ENCODE data around the gene ATP9A.

Gene ATP9A

DNA sequence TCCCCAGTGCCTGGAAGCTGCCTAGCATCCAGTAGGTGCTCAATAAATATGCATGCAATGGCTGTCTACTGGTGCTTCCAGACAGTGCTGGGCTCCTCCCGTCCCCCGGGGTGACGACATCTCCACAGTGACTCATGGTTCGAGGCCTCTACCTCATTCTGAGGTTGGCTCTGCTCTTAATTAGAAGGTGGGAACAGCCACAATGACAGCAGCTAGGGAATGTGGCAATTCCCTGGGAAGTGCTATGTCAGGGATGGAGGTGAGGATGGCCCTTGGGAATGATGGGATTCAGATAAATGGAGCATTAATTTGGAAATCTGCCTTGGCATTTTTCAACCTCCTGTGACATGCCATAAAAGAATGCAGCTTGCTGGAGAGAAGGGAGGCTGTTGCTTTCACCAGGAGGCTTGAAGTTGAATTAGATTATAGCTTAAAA, 182.2 kb downstream of the ATP9A start:
- Histone ChIP-seq H4K91ac (ENCODE audit: low read depth, low read length, poor library complexity) (no peak overlapping the region), H3K18ac (ENCODE audit: low read length) (no peak overlapping the region), H2AFZ (ENCODE audit: low read length) (no peak overlapping the region), H3K14ac (ENCODE audit: low read length) (no peak overlapping the region), H3K4me1 (ENCODE audit: control insufficient read depth in 2 of 2, insufficient read depth in 1 of 2, low read depth in 1 of 2, low read length in 2 of 2) (no peaks in the 10 kb centered on the region), H3K27me3 (ENCODE audit: control insufficient read depth in 3 of 3, insufficient read depth in 3 of 3, low read depth in 1 of 3, low read length in 3 of 3) (no peaks in the 10 kb centered on the region), H3K4me2 (ENCODE audit: insufficient read depth, low read length, poor library complexity, severe bottlenecking) (no peak overlapping the region), H3K9ac (ENCODE audit: low read depth, low read length, poor library complexity) (no peak overlapping the region), H3K4me3 (ENCODE audit: low read length in 2 of 2) (no peak overlapping the region), H2BK12ac (ENCODE audit: low read length) (no peak overlapping the region), H3K9me3 (replicated peaks in 1 of 2; ENCODE audit: control insufficient read depth in 2 of 2, insufficient read depth in 1 of 2, low read depth in 1 of 2, low read length in 2 of 2) (no peaks in the 10 kb centered on the region), H2BK5ac (ENCODE audit: low read length) (no peak overlapping the region), H3K36me3 (replicated peaks in 1 of 2; ENCODE audit: control insufficient read depth in 2 of 2, insufficient read depth in 2 of 2, low read length in 2 of 2) (no peaks in the 10 kb centered on the region), H4K8ac (ENCODE audit: low read depth, low read length) (no peak overlapping the region), H2AK5ac (ENCODE audit: low read depth, low read length) (no peak overlapping the region), H3K79me1 (ENCODE audit: low read depth, low read length) (no peaks in the 10 kb centered on the region), H3K23ac (ENCODE audit: low read depth, low read length, poor library complexity) (no peak overlapping the region), H2BK120ac (ENCODE audit: low read depth, low read length) (no peak overlapping the region), H2BK15ac (ENCODE audit: low read length) (no peak overlapping the region), H3K27ac (replicated peaks; ENCODE audit: low read length) (no peak overlapping the region), H3K4ac (ENCODE audit: low read length) (no peak overlapping the region)
- DNase-seq (ENCODE audit: low spot score), result no peak
- WGBS, 2 donors (ENCODE audit: extremely low coverage in 2 of 2, insufficient read length in 2 of 2, insufficient replicate concordance in 1 of 2), result no CpG with 5 or more reads among the region's 4 CpGs

DNA sequence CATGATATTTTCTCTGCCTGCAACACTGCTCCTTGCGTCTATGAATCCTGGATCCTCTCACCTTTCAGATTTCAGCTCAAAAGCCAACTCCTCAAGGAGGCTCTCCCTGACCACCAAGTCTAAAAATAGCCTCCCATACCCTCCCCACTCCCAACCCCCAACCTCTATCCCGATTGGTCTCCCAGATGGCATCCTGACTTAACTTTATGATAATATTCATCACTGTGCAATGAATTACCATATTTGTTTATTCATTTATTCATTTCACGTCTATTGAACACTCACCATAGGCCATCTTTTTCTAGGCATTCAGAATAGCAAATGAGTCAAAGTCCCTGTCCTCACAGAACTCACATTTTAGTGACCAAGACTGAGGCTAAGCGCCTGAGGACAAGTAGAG, 183.0 kb downstream of the ATP9A start:
- H3K27ac ChIP-seq (replicated peaks; ENCODE audit: low read length), result no peak overlapping the region
- H3K9ac ChIP-seq (ENCODE audit: low read depth, low read length, poor library complexity), result no peak overlapping the region

DNA sequence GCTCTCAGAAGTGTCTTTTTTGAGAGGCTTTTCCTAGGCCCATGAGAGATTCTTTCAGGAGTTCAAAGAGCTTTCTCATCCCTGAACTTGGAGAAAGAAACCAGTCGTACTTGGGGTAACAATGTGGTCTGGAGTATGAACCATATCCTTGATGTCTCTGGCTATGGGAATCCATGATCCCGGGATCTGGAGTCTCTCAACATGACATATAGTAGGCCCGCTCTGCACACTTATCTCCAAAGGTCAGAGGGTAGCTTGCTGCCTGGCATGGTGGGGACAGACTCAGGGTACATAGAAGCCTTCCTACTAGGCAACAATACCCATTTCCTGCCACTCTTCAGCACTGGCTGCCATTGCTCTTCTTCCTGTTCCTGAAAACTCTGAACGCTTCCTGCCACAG, 183.5 kb downstream of the ATP9A start:
- Histone ChIP-seq H2BK12ac (ENCODE audit: low read length) (no peak overlapping the region), H3K4me1 (ENCODE audit: control insufficient read depth in 2 of 2, insufficient read depth in 1 of 2, low read depth in 1 of 2, low read length in 2 of 2) (no peaks in the 10 kb centered on the region), H3K4ac (ENCODE audit: low read length) (no peak overlapping the region), H3K4me3 (ENCODE audit: low read length in 2 of 2) (no peak overlapping the region), H3K18ac (ENCODE audit: low read length) (no peak overlapping the region), H3K36me3 (replicated peaks in 1 of 2; ENCODE audit: control insufficient read depth in 2 of 2, insufficient read depth in 2 of 2, low read length in 2 of 2) (no peaks in the 10 kb centered on the region), H4K91ac (ENCODE audit: low read depth, low read length, poor library complexity) (no peak overlapping the region), H3K23ac (ENCODE audit: low read depth, low read length, poor library complexity) (no peak overlapping the region), H3K27ac (replicated peaks; ENCODE audit: low read length) (no peak overlapping the region), H4K8ac (ENCODE audit: low read depth, low read length) (no peak overlapping the region), H3K79me1 (ENCODE audit: low read depth, low read length) (no peaks in the 10 kb centered on the region), H2BK120ac (ENCODE audit: low read depth, low read length) (no peak overlapping the region), H2AFZ (ENCODE audit: low read length) (no peak overlapping the region), H3K9me3 (replicated peaks in 1 of 2; ENCODE audit: control insufficient read depth in 2 of 2, insufficient read depth in 1 of 2, low read depth in 1 of 2, low read length in 2 of 2) (no peaks in the 10 kb centered on the region), H2AK5ac (ENCODE audit: low read depth, low read length) (no peak overlapping the region), H3K27me3 (ENCODE audit: control insufficient read depth in 3 of 3, insufficient read depth in 3 of 3, low read depth in 1 of 3, low read length in 3 of 3) (no peaks in the 10 kb centered on the region), H3K9ac (ENCODE audit: low read depth, low read length, poor library complexity) (no peak overlapping the region), H2BK5ac (ENCODE audit: low read length) (no peak overlapping the region), H2BK15ac (ENCODE audit: low read length) (no peak overlapping the region), H3K14ac (ENCODE audit: low read length) (no peak overlapping the region), H3K4me2 (ENCODE audit: insufficient read depth, low read length, poor library complexity, severe bottlenecking) (no peak overlapping the region)
- WGBS, 2 donors (ENCODE audit: extremely low coverage in 2 of 2, insufficient read length in 2 of 2, insufficient replicate concordance in 1 of 2), result no CpG with 5 or more reads among the region's 4 CpGs
- no peak for DNase-seq (ENCODE audit: low spot score)

More for the DNA sequence above, 183.0 kb downstream of the ATP9A start:
- Histone ChIP-seq H3K14ac (ENCODE audit: low read length) (no peak overlapping the region), H2AFZ (ENCODE audit: low read length) (no peak overlapping the region), H2AK5ac (ENCODE audit: low read depth, low read length) (no peak overlapping the region), H2BK5ac (ENCODE audit: low read length) (no peak overlapping the region), H2BK15ac (ENCODE audit: low read length) (no peak overlapping the region), H4K8ac (ENCODE audit: low read depth, low read length) (no peak overlapping the region), H3K36me3 (replicated peaks in 1 of 2; ENCODE audit: control insufficient read depth in 2 of 2, insufficient read depth in 2 of 2, low read length in 2 of 2) (no peaks in the 10 kb centered on the region), H2BK120ac (ENCODE audit: low read depth, low read length) (no peak overlapping the region), H3K4me2 (ENCODE audit: insufficient read depth, low read length, poor library complexity, severe bottlenecking) (no peak overlapping the region), H3K9me3 (replicated peaks in 1 of 2; ENCODE audit: control insufficient read depth in 2 of 2, insufficient read depth in 1 of 2, low read depth in 1 of 2, low read length in 2 of 2) (no peaks in the 10 kb centered on the region), H3K23ac (ENCODE audit: low read depth, low read length, poor library complexity) (no peak overlapping the region), H2BK12ac (ENCODE audit: low read length) (no peak overlapping the region), H3K4me1 (ENCODE audit: control insufficient read depth in 2 of 2, insufficient read depth in 1 of 2, low read depth in 1 of 2, low read length in 2 of 2) (no peaks in the 10 kb centered on the region), H3K18ac (ENCODE audit: low read length) (no peak overlapping the region), H4K91ac (ENCODE audit: low read depth, low read length, poor library complexity) (no peak overlapping the region), H3K4ac (ENCODE audit: low read length) (no peak overlapping the region), H3K4me3 (ENCODE audit: low read length in 2 of 2) (no peak overlapping the region), H3K79me1 (ENCODE audit: low read depth, low read length) (no peaks in the 10 kb centered on the region), H3K27me3 (ENCODE audit: control insufficient read depth in 3 of 3, insufficient read depth in 3 of 3, low read depth in 1 of 3, low read length in 3 of 3) (no peaks in the 10 kb centered on the region)
- no CpG with 5 or more reads among the region's 4 CpGs for WGBS, 2 donors (ENCODE audit: extremely low coverage in 2 of 2, insufficient read length in 2 of 2, insufficient replicate concordance in 1 of 2)
- DNase-seq (ENCODE audit: low spot score), result no peak

DNA sequence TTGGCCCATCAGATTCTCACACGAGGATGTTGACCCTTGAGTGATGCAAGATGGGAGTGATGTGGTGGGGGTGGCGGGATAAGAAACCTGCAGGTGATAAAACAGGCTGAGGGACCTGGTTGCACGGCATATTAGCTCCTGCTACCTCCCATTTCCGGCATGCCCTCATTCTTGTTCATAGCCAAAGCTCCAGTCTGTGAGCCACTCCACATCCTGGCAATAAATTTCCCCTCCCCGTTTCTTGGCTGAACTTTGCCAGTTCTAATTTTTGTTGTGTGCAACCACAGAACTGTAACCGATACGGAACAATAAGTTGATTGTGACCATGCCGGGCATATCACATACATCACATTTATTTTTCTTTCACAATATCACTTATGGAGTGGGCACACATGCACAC, 184.1 kb downstream of the ATP9A start:
- Histone ChIP-seq H4K91ac (ENCODE audit: low read depth, low read length, poor library complexity) (no peak overlapping the region), H3K27ac (replicated peaks; ENCODE audit: low read length) (no peak overlapping the region), H3K79me1 (ENCODE audit: low read depth, low read length) (no peaks in the 10 kb centered on the region), H3K9me3 (replicated peaks in 1 of 2; ENCODE audit: control insufficient read depth in 2 of 2, insufficient read depth in 1 of 2, low read depth in 1 of 2, low read length in 2 of 2) (no peaks in the 10 kb centered on the region), H3K18ac (ENCODE audit: low read length) (no peak overlapping the region), H3K23ac (ENCODE audit: low read depth, low read length, poor library complexity) (no peak overlapping the region), H3K4me1 (ENCODE audit: control insufficient read depth in 2 of 2, insufficient read depth in 1 of 2, low read depth in 1 of 2, low read length in 2 of 2) (no peaks in the 10 kb centered on the region), H3K4me2 (ENCODE audit: insufficient read depth, low read length, poor library complexity, severe bottlenecking) (no peak overlapping the region), H2BK120ac (ENCODE audit: low read depth, low read length) (no peak overlapping the region), H3K4ac (ENCODE audit: low read length) (no peak overlapping the region), H3K27me3 (ENCODE audit: control insufficient read depth in 3 of 3, insufficient read depth in 3 of 3, low read depth in 1 of 3, low read length in 3 of 3) (no peaks in the 10 kb centered on the region), H2BK12ac (ENCODE audit: low read length) (no peak overlapping the region), H3K9ac (ENCODE audit: low read depth, low read length, poor library complexity) (no peak overlapping the region), H2AK5ac (ENCODE audit: low read depth, low read length) (no peak overlapping the region), H3K36me3 (replicated peaks in 1 of 2; ENCODE audit: control insufficient read depth in 2 of 2, insufficient read depth in 2 of 2, low read length in 2 of 2) (no peaks in the 10 kb centered on the region), H4K8ac (ENCODE audit: low read depth, low read length) (no peak overlapping the region), H2BK5ac (ENCODE audit: low read length) (no peak overlapping the region), H2AFZ (ENCODE audit: low read length) (no peak overlapping the region), H2BK15ac (ENCODE audit: low read length) (no peak overlapping the region), H3K4me3 (ENCODE audit: low read length in 2 of 2) (no peak overlapping the region), H3K14ac (ENCODE audit: low read length) (no peak overlapping the region)
- WGBS, 2 donors (ENCODE audit: extremely low coverage in 2 of 2, insufficient read length in 2 of 2, insufficient replicate concordance in 1 of 2), result no CpG with 5 or more reads among the region's 8 CpGs
- no peak for DNase-seq (ENCODE audit: low spot score)
